Stimulated activated CD8-positive, alpha-beta memory T cell treated with anti-CD3 and anti-CD28 coated beads, Interleukin-7, amount 100 ng/mL, for 24 hours (primary cell): Measurements from ENCODE around the gene MYL3.

Source experiments
- DNase-seq: peaks from one replicate; pipeline ENCODE4 v3.0.0-alpha.2; 2020; ENCODE audit warnings: low read depth

MYL3 gene

DNA sequence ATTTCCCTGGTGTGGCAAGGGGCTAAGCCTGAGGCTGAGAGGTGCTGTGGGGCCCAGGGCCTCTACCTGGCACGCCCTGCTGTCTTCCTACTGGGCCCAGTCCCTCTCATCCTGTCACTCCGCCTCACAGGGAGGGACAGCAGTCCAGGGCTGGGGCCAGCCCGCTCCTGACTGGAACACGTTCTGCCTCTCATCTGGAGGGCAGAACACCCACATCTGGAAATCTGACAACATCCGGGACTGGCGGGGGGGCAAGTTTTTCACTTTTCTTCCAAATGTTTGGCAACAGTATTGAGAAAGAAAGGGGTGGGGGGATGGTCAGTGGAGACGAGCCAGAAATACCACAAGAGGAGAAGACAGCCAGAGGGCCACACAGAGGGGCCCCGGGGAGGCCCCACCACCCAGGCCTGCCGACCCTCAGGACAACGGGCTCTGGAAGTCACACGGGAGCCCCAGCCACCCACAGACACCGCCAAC, 1.8 kb upstream of the MYL3 start:
- DNase-seq, result no peak

- no peak for DNase-seq
Measured at GRCh38 chr3:46864061-46864881, 1.0 kb upstream of the MYL3 start.

- no peak for DNase-seq
Measured at GRCh38 chr3:46862369-46863025, 747 bp downstream of the MYL3 start.

GRCh38 chr3:46861605-46862368, 1.5 kb downstream of the MYL3 start:
- no peak for DNase-seq

GRCh38 chr3:46860810-46861604, 2.2 kb downstream of the MYL3 start:
- DNase-seq, result no peak

DNA sequence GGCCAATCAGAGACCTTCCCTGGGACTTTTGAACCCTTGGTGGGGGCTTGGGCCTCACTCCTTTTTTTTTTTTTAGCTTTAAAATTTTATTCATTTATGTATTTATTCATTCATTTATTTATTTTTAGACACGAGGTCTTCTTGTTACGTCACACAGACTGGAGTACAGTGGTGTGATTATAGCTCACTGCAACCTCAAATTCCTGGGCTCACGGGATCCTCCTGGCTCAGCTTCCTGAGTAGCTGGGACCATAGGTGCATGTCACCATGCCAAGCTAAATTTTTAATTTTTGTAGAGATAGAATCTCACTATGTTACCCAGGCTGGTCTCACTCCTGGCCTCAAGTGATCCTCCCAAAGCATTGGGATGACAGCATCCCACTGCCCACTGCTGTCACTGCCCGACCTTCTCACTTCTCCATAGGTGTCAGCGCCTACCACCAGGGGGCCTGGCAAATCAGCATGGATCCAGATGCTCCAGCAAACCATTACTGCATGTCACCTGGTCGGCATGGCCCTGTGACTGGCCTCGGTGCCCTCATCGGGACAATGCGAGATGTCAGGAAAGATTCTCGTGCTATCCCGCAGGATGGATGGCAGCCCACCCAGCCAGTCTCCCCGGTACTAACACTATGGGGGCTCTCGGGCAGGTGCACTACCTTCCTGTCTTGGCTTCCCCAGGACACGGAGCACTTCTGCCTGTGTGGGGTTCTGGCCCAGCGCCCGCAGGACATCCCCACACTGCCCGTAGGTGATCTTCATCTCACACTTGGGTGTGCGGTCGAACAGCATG, 3.0 kb downstream of the MYL3 start:
- no peak for DNase-seq

DNA sequence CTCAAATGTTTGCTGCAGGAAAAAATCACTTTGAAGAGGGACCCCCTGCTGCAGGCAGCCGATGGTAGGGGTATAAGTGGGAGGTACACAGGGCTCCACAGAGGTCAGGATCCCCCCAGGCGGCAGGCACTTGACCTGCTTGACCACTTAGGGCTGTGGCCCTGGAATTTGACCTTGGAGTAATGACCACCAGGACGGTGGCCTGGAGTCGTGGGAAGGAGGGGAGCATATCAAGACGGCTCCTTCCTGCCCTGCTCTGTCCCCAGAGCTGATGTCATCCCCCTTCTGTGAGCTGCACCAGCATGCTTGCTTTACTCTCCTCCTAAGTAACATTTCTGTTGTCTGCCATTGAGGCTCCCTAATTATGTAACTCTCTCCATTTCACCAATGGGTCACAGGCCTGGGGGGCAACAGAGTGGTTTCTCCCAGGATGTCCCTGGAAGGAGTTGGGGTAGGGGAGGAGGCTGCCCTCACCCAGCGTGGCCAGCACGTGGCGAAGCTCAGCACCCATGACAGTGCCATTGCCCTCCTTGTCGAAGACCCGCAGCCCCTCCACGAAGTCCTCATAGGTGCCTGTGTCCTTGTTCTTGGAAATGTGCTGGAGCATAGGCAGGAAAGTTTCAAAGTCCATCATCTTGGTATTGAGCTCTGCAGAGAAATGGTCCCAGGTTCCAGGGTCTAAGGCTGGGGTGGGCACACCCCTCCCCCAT, 4.1 kb downstream of the MYL3 start:
- DNase-seq, result no peak

DNA sequence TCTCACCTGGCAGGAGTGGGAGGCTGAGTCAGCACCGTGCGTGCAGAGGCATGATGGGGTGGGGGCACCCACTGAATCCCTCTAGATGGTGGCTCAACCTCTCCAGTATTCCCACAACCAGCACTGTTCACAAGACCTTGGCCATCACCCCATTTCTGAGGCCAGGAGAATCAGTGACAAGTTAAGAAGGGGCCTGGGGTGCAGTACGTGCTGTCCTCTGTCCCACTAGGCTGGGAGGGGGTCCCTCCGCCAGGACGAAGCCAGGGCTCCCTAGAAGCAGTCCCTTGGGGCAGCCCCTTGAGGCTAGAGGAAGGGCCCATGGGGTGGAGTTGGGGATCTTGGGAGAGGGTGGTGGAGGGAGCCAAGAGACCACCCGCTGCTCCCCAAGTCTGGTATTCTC, 4.8 kb downstream of the MYL3 start:
- no peak for DNase-seq

- no peak for DNase-seq
Measured at GRCh38 chr3:46857485-46858341, 5.5 kb downstream of the MYL3 start.

GRCh38 chr3:46856576-46857471, 6.4 kb downstream of the MYL3 start:
- no peak for DNase-seq

DNA sequence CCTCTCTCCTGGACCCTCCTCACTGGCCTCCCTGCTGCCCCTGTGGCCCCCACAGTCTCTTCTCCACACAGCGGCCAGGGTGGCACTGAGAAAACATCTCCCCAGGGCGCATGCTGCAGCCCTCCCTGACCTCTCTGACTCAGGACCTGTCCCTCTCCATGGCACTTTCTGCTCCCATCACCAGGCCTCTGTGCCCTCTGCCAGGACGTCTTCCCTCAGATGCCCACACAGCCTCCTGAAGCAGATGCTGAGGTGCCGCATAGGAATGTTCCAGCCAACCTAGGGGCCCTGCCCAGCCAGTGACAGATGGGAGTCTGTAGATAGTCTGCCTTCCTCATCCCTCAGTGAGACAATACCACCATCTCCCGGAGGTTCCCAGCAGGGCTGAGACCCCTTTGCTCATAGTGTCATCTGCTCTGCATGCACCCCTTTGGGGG, 8.7 kb downstream of the MYL3 start:
- no peak for DNase-seq

- DNase-seq, result no peak
Measured at GRCh38 chr3:46853441-46854415, 9.5 kb downstream of the MYL3 start.

GRCh38 chr3:46852839-46853355, 10.3 kb downstream of the MYL3 start:
- no peak for DNase-seq

DNA sequence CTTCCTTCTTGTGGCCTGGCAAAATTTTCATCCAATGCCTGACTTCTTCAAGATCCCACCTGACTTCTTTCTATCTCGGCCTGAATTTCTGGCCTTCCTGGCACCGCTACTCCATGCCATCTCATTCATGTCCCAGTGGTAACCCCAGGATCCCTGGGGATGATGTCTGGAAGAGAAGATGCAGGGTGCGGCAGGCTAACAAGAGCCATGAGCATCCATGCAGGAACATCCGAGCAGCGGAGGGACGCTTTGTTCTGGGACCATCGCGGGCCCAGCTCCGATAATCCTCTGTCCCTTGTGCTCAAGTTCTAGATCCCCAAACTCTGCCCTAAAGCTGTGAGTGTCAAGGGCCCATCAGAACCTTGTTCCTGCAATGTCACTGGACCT, 10.9 kb downstream of the MYL3 start:
- no peak for DNase-seq

GRCh38 chr3:46851364-46852333, 11.6 kb downstream of the MYL3 start:
- DNase-seq, result no peak

- DNase-seq, result no peak
Measured at GRCh38 chr3:46850468-46850779, 12.8 kb downstream of the MYL3 start.
